ENCODE measurements around the gene CAMK4.

- TF ChIP-seq POLR2A (IDR thresholded peaks at IDR 0.05; ENCODE audit: low read depth, low read length) = no peak
- TF ChIP-seq POLR2AphosphoS5 (IDR thresholded peaks at IDR 0.05; ENCODE audit: low read depth, low read length) = no peak
Measured at GRCh38 chr5:111223101-111223786, 940 bp upstream of the CAMK4 start.
